Activated CD8-positive, alpha-beta memory T cell treated with anti-CD3 and anti-CD28 coated beads, Interleukin-2, amount 50 U/mL, for 1 hour (primary cell): Measurements from ENCODE around the gene CEP250.
"Not testable (repeated sequence)": the region's sequence is repeated elsewhere in the genome, so short reads cannot be mapped to it uniquely, and the experiment has no call there.

ENCODE experiments used
- DNase-seq: peaks from one replicate; pipeline ENCODE4 v3.0.0-alpha.2; 2020; ENCODE audit errors: extremely low read depth

Gene CEP250

GRCh38 chr20:35454881-35455609 is at the start of gene CEP250:
Gene CEP250 (plus strand): TSS chr20:35455598. CDS start chr20:35462368, 6,770 bp downstream.
- DNase-seq = peak; percentile 82

- no peak for DNase-seq
Observed at GRCh38 chr20:35405775-35406174, 49.6 kb upstream of the CEP250 start.

GRCh38 chr20:35408270-35408669 is 47.1 kb upstream of the CEP250 start:
- no peak for DNase-seq

GRCh38 chr20:35409542-35409941 is 45.9 kb upstream of the CEP250 start:
- DNase-seq = no peak

- no peak for DNase-seq
Observed at GRCh38 chr20:35410613-35411012, 44.8 kb upstream of the CEP250 start.

- DNase-seq = no peak
Observed at GRCh38 chr20:35421322-35421721, 34.1 kb upstream of the CEP250 start.

GRCh38 chr20:35431621-35432429 is 23.6 kb upstream of the CEP250 start:
- no peak for DNase-seq

- DNase-seq = no peak
Observed at GRCh38 chr20:35432430-35432735, 23.0 kb upstream of the CEP250 start.

GRCh38 chr20:35433337-35433736 is 22.1 kb upstream of the CEP250 start:
- DNase-seq = no peak

GRCh38 chr20:35434085-35435005 is 21.1 kb upstream of the CEP250 start:
- no peak for DNase-seq

GRCh38 chr20:35436177-35436573 is 19.2 kb upstream of the CEP250 start:
- no peak for DNase-seq

GRCh38 chr20:35437599-35437998 is 17.8 kb upstream of the CEP250 start:
- no peak for DNase-seq

GRCh38 chr20:35443003-35443402 is 12.4 kb upstream of the CEP250 start:
- DNase-seq = no peak

- DNase-seq = no peak
Observed at GRCh38 chr20:35444226-35444625, 11.2 kb upstream of the CEP250 start.

GRCh38 chr20:35446356-35447078 is 8.9 kb upstream of the CEP250 start:
- DNase-seq = no peak

GRCh38 chr20:35447082-35447789 is 8.2 kb upstream of the CEP250 start:
- peak; percentile 49 for DNase-seq

- DNase-seq = no peak
Observed at GRCh38 chr20:35448788-35449373, 6.5 kb upstream of the CEP250 start.

GRCh38 chr20:35449855-35450254 is 5.5 kb upstream of the CEP250 start:
- DNase-seq = not testable (repeated sequence)

- no peak for DNase-seq
Observed at GRCh38 chr20:35451295-35451694, 4.1 kb upstream of the CEP250 start.

GRCh38 chr20:35453647-35454046 is 1.8 kb upstream of the CEP250 start:
- DNase-seq = no peak
